ENCODE measurements around the gene GABRR2.

The GABRR2 gene

DNA sequence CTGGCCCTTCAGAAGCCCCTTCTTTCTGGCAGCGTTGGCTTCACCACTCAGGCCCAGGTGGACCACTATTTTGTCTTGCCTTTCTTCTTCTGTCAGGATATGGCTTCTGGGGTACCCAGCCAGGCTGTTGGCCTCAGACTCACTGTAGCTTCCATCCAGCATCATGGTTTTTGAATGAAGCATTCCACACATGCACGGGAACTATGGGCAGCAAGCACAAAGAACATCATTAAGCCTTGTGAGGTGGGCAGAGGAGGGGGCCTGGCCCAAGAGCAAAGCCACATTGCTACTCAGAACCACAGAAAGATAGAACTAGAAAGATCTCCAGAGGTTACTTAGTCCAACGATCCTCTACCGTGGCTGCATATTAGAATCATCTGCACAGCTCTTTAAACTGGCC lies 57.3 kb downstream of the GABRR2 start:
- H3K27ac ChIP-seq = no peak overlapping the region
- TF ChIP-seq, protein P1, sequence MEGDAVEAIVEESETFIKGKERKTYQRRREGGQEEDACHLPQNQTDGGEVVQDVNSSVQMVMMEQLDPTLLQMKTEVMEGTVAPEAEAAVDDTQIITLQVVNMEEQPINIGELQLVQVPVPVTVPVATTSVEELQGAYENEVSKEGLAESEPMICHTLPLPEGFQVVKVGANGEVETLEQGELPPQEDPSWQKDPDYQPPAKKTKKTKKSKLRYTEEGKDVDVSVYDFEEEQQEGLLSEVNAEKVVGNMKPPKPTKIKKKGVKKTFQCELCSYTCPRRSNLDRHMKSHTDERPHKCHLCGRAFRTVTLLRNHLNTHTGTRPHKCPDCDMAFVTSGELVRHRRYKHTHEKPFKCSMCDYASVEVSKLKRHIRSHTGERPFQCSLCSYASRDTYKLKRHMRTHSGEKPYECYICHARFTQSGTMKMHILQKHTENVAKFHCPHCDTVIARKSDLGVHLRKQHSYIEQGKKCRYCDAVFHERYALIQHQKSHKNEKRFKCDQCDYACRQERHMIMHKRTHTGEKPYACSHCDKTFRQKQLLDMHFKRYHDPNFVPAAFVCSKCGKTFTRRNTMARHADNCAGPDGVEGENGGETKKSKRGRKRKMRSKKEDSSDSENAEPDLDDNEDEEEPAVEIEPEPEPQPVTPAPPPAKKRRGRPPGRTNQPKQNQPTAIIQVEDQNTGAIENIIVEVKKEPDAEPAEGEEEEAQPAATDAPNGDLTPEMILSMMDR (conservative IDR thresholded peaks at IDR 0.05) = no peak
- TF ChIP-seq ZFX (IDR thresholded peaks at IDR 0.05) = no peak

DNA sequence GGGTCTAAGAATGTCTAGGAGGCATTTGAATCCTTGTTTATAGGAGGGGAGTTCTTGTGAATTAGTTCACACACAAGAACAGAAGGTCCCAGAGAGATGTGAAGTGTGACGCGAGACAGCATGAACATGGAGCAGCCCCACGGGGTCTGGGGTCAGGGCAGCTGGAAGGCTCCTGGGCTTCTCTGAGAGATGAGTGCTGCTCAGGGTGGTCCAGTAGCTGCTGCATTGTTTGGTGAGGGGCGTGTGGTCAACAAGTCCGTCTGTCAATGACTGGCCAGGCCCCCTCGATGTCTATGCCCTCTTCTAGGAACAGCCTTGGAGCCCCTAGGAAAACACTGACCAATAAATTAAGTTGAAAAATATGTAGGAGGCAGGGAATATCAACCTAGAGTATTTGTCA lies 57.8 kb downstream of the GABRR2 start:
- no peak overlapping the region for H3K27ac ChIP-seq
- TF ChIP-seq ZFX (IDR thresholded peaks at IDR 0.05) = no peak
- TF ChIP-seq, protein P1 (conservative IDR thresholded peaks at IDR 0.05) = no peak

DNA sequence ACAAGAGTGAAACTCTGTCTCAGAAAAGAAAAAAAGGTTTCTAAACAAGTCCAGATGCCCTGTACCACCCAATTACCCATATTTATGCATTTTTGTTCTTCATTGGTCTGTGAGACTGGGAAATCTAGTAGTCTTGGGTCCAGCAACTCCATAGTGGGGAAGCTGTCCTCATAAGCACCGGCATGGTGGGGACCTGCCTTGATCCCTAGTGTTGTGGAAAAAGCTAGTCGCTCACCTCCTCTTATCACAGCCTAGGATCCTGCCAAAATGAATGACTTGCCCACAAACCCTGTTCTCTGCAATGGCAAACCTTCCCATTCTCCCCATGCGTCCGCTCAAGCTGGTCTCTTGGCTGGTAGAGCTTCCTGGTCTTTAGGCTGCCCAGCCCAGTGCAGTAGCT lies 59.7 kb downstream of the GABRR2 start:
- no peak for TF ChIP-seq ZFX (IDR thresholded peaks at IDR 0.05)
- TF ChIP-seq, protein P1 (conservative IDR thresholded peaks at IDR 0.05) = no peak
- H3K27ac ChIP-seq = no peak overlapping the region

DNA sequence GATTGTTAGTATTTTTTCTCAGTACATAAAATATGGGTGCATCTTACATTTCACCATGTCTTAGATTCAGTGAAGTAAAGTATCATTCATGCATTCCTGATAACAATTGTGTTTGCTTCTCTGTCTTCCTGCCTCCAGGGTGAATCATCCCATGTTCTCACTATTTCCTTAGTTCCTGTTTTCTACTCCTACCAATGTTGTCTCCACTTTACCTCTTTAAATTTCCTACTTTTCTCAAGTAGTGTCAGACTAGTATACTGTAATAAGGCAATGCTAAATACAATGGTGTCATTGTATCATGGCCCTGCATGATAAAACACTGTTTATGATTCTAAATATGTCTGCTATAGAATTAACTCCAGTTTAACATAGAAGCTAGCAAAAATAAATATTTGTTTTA lies 60.5 kb downstream of the GABRR2 start:
- TF ChIP-seq ZFX (IDR thresholded peaks at IDR 0.05) = no peak
- TF ChIP-seq, protein P1 (conservative IDR thresholded peaks at IDR 0.05) = no peak
- H3K27ac ChIP-seq = no peak overlapping the region

DNA sequence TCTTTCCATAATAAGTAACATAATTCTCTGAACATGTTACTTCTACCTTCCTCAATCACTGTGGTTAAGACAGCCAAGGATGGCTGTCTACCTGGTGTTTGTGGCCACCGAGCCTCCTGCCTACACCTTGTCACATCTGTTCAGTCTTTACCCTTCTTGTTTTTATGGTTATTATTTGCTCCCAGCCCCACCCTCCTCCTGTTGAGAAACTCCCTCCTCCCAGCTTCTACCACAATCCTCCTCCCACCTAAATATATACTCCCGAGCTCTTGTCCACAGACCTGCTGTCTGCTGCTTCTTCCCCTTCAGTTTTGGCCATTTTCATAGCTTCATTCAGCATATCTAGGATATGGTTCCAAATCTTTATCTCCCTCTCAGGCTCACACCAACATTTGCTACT lies 62.2 kb downstream of the GABRR2 start:
- TF ChIP-seq ZFX (IDR thresholded peaks at IDR 0.05) = no peak
- TF ChIP-seq, protein P1 (conservative IDR thresholded peaks at IDR 0.05) = no peak
- no peak overlapping the region for H3K27ac ChIP-seq

DNA sequence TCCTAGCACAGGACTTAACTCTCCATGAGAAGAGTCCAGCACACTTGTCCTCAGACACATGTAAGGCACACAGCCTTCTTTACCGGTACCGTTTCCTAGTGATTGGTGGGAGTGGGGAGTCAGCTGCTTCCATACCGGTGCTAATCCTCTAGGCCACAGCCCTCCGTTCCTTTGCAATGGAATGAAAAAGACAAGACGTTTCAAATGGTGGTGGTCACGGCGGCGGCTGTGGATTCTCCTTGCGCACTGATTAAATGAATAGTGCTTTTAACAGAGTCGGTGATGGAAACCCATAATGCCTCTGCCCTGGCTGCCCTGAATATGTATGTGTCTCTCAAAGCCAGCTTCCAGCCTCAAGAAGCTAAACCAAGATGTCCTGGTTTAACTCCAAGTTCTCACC lies 63.1 kb downstream of the GABRR2 start:
- TF ChIP-seq, protein P1 (conservative IDR thresholded peaks at IDR 0.05) = no peak
- no peak for TF ChIP-seq ZFX (IDR thresholded peaks at IDR 0.05)
- H3K27ac ChIP-seq = no peak overlapping the region

DNA sequence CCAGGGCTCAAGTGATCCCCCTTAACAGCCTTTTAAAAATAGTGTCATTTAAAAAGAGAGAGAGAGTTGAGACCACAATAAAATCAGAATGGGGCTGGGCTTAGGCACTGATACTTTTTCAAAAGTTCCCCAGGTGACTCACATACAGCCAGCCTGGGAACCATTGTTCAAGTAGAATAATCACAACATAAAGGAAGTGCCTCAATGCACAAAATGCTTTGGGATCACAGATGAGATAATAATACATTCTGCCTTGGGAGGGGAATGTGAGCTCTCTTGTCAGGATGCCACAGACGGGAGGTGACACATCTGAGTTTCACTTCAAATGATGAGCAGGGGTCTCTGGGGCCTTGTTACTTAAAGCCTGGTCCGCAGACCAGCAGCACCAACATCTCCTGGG lies 63.9 kb downstream of the GABRR2 start:
- TF ChIP-seq, protein P1 (conservative IDR thresholded peaks at IDR 0.05) = no peak
- TF ChIP-seq ZFX (IDR thresholded peaks at IDR 0.05) = no peak

More for the DNA sequence above, 63.9 kb downstream of the GABRR2 start:
- no peak overlapping the region for H3K27ac ChIP-seq

All from C4-2B (cell line).